GM08714 (cell line): ENCODE results near the gene CST4.

Source experiments
- H3K4me3 ChIP-seq: fragments of 200-500 bp; sonication (Bioruptor generic); 2 replicates; pipeline ENCODE4 v1.5.1; 2014; ENCODE audit warnings: mild to moderate bottlenecking, low read length, inconsistent platforms
- ZNF274 ChIP-seq: IDR thresholded peaks from 2 replicates; pipeline ENCODE4 v1.6.1; 2012; ENCODE audit warnings: mild to moderate bottlenecking, low read depth, low read length

Gene CST4

DNA sequence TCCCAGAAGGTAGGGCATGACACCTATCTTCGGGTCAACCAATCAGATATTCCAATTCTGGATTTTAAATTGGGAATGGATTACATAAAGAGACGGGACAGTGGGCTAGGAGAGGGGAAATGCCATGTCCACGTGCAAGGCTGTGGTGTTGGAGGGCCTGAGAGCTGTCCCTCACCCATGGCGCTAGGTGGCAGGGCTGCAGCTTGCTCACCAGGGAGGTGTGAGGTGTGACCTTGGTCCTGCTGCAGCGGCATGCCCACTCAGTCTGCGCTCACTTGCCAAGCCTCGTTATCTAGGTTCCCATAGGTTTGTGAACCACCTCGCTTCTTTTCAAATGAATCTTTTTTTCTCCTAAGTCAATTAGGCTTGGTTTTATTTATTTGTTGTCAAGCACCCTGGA is 31.6 kb downstream of the CST4 start:
- no peak for TF ChIP-seq ZNF274
- H3K4me3 ChIP-seq, result no peak overlapping the region

DNA sequence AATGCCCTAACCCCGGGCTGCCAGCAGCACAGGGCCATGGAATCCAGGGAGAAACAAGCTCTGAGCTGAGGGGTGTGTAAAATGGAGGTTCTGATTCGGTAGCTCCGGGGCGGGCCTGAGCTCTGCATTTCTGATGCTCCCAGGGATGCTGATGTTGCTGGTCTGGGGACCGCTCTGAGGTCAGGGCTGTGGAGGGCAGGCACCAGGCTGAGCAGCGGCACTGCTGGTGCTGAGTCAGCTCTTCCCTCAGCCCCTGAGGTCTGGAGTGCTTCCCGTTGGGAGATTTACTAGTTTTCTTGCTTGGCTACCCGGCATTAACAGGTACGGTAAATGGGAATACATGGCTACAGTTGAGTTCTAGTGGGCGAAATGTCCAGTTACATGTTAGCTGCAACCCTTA is 32.5 kb downstream of the CST4 start:
- H3K4me3 ChIP-seq, result no peak overlapping the region
- TF ChIP-seq ZNF274, result no peak

GRCh38 chr20:23655491-23656211 is 33.2 kb downstream of the CST4 start:
- H3K4me3 ChIP-seq, result no peak overlapping the region
- no peak for TF ChIP-seq ZNF274

- H3K4me3 ChIP-seq, result no peak overlapping the region
- TF ChIP-seq ZNF274, result no peak
Observed at GRCh38 chr20:23654717-23655116, 34.1 kb downstream of the CST4 start.

DNA sequence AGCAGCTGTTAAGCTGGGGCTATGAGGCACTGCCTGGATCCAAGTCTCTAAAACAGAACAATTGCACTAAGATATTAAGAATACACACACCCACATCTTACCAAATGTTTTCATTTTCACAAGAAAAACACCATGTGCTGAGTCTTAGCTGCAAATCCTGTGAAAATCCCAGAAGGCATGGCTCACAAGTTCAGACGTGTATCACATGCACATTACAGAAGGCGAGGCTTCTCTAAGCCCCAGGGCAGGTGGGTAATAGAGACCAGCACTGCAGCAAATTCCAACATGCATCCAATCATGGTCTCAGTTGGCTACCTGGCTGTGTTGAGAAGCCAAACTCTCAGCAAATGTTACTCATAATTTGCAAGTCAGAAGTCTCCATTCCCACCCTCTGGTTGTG is 34.8 kb downstream of the CST4 start:
- no peak overlapping the region for H3K4me3 ChIP-seq
- TF ChIP-seq ZNF274, result no peak

GRCh38 chr20:23653400-23653938 is 35.4 kb downstream of the CST4 start:
- no peak for TF ChIP-seq ZNF274

GRCh38 chr20:23652926-23653325 is 35.9 kb downstream of the CST4 start:
- TF ChIP-seq ZNF274, result no peak
- H3K4me3 ChIP-seq, result no peak overlapping the region

More at GRCh38 chr20:23653400-23653938, 35.4 kb downstream of the CST4 start:
- H3K4me3 ChIP-seq, result no peak overlapping the region

- H3K4me3 ChIP-seq, result no peak overlapping the region
- TF ChIP-seq ZNF274, result no peak
Observed at GRCh38 chr20:23652371-23652770, 36.5 kb downstream of the CST4 start.

DNA sequence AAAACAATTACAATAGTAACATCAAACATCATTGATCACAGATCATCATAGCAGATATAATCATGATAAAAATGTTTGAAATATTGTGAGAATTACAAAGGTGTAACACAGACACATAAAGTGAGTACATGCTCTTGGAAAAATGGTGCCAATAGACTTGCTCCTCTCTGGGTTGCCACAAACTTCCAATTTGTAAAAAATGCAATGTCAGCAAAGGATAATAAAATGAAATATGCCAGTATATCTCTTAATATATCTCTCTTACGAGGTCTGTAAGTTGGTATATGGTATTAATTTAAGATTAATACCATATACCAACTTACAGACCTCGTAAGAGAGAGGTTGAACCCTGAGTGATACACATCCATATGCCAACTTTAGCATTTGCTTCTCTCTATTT is 37.7 kb downstream of the CST4 start:
- no peak overlapping the region for H3K4me3 ChIP-seq
- TF ChIP-seq ZNF274, result no peak

DNA sequence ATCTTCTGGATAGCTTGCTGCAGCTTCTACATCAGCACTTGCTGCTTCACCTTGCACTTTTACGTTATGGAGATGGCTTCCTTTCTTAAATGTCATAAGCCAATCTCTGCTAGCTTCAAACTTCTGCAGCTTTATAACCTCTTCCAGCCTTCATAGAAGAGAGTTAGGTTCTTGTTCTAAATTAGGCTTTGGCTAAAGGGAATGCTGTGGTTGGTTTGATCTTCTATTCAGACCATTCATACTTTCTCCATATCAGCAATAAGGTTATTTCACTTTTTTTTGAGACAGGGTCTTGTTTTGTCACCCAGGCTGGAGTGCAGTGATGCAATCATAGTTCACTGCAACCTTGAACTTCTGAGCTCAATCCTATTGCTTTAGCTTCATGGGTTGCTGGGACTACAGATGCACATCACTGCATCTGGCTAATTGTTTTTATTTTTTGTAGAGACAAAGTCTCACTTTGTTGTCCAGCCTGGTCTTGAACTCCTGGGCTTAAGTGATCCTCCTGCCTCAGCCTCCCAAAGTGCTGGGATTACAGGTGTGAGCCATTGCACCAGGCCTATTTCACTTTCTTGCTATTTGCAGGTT is 38.9 kb downstream of the CST4 start:
- TF ChIP-seq ZNF274, result no peak
- no peak overlapping the region for H3K4me3 ChIP-seq

DNA sequence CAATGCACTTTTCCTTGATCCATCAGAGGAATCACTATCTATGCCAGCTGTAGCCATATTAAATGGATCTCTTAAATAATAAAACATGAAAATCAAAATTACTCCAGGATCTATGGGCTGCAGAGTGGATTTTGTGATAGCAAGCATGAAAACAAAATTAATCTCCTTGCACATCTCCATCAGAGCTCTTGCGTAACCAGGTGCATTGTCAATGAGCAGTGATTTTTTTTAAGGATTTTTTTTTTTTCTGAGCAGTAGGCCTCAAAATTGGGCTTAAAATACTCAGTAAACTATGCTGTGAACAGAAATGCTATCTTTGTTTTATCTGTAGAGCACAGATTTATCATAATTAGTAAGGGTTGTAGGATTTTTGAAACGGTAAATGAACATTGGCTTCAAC is 39.6 kb downstream of the CST4 start:
- H3K4me3 ChIP-seq, result no peak overlapping the region
- no peak for TF ChIP-seq ZNF274

DNA sequence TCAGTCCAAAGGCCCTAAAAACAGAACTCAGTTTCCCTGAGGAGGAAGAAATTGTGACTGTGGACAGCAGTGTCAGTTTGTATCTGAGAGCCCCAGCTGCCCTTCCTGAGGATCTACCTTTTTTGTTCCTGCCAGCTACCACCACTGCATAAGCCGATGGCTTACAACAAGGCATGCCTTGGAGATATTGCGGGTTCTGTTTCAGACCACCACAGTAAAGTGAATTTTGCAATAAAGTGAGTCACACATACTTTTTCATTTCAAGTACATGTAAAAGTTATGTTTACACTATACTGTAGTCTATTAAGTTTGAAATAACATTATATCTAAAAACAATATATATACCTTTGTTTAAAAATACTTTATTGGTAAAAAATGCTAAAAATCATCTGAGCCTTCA is 41.5 kb downstream of the CST4 start:
- H3K4me3 ChIP-seq, result no peak overlapping the region
- no peak for TF ChIP-seq ZNF274

- TF ChIP-seq ZNF274, result no peak
Observed at GRCh38 chr20:23646106-23646873, 42.5 kb downstream of the CST4 start.

GRCh38 chr20:23645575-23645974 is 43.3 kb downstream of the CST4 start:
- no peak overlapping the region for H3K4me3 ChIP-seq
- no peak for TF ChIP-seq ZNF274

More at GRCh38 chr20:23646106-23646873, 42.5 kb downstream of the CST4 start:
- H3K4me3 ChIP-seq, result no peak overlapping the region

DNA sequence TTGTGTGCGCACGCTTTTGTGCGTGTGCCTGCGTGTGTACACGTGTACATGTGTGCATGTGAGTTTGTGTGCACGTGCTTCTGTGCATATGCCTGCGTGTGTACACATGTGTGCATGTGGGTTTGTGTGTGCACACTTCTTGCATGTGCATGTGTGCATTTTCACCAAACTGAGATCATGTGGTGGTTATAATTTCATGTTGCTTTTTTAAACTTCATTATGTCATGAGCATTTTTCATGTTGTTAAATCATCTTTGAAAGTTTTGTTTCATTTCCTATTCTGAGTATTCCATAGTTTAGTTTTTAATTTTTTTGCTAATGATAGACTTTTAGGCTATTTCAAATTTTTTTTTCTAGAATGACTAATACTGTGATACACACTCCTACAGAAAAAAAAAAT is 44.7 kb downstream of the CST4 start:
- H3K4me3 ChIP-seq, result no peak overlapping the region
- TF ChIP-seq ZNF274, result no peak
